BLaER1 (cell line): ENCODE measurements around the gene INSC.

ENCODE experiments used
- H3K27ac ChIP-seq: shearing (Covaris generic); formaldehyde crosslinking; 2 replicates; pipeline ENCODE4 v1.8.1; 2022
- H3K27me3 ChIP-seq: shearing (Covaris generic); formaldehyde crosslinking; 2 replicates; pipeline ENCODE4 v1.8.1; 2022
- H3K36me3 ChIP-seq: shearing (Covaris generic); formaldehyde crosslinking; 2 replicates; pipeline ENCODE4 v1.8.1; 2022
- H3K4me1 ChIP-seq: shearing (Covaris generic); formaldehyde crosslinking; 2 replicates; pipeline ENCODE4 v1.8.1; 2022
- H3K4me2 ChIP-seq: shearing (Covaris generic); formaldehyde crosslinking; 2 replicates; pipeline ENCODE4 v1.8.1; 2022
- H3K4me3 ChIP-seq: shearing (Covaris generic); formaldehyde crosslinking; 2 replicates; pipeline ENCODE4 v1.8.1; 2022
- H3K9ac ChIP-seq: shearing (Covaris generic); formaldehyde crosslinking; 2 replicates; pipeline ENCODE4 v1.8.1; 2022
- H3K9me3 ChIP-seq: shearing (Covaris generic); formaldehyde crosslinking; 2 replicates; pipeline ENCODE4 v1.8.1; 2022
- H4K20me1 ChIP-seq: shearing (Covaris generic); formaldehyde crosslinking; 2 replicates; pipeline ENCODE4 v1.8.1; 2022
- Cebpa-rat ChIP-seq: shearing (Covaris generic); IDR thresholded peaks from 2 replicates; pipeline ENCODE4 v1.8.1; 2022

The INSC gene

DNA sequence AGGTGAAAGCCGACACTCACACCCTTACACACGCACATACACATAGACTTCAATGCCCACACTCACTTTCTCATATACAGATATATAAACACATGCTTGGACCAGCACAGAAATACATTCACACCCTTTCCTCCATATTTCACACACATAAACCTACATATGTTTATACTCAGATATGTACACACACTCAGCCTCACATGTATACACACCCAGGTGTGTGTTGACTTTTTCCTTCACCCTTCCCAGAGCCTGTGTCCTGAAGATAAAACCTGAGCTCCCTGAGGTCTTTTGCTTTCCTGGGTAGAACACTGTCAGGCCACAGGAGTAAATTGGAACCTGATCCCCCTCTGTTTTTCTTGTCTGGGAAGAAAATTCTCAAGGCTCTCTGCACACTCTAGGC, 62.8 kb downstream of the INSC start:
- no peak overlapping the region for H3K9ac ChIP-seq
- H4K20me1 ChIP-seq, result no peaks in the 10 kb centered on the region
- no peak overlapping the region for H3K27ac ChIP-seq
- H3K4me1 ChIP-seq, result no peaks in the 10 kb centered on the region
- H3K4me3 ChIP-seq, result no peak overlapping the region
- no peak for TF ChIP-seq Cebpa-rat
- no peaks in the 10 kb centered on the region for H3K36me3 ChIP-seq
- H3K9me3 ChIP-seq, result no peaks in the 10 kb centered on the region
- no peaks in the 10 kb centered on the region for H3K27me3 ChIP-seq
- no peak overlapping the region for H3K4me2 ChIP-seq

- TF ChIP-seq Cebpa-rat, result no peak
- H3K4me1 ChIP-seq, result no peaks in the 10 kb centered on the region
- H3K9ac ChIP-seq, result no peak overlapping the region
- H3K36me3 ChIP-seq, result no peaks in the 10 kb centered on the region
- H3K4me2 ChIP-seq, result no peak overlapping the region
- no peaks in the 10 kb centered on the region for H4K20me1 ChIP-seq
- no peak overlapping the region for H3K27ac ChIP-seq
- no peak overlapping the region for H3K4me3 ChIP-seq
- no peaks in the 10 kb centered on the region for H3K27me3 ChIP-seq
- no peaks in the 10 kb centered on the region for H3K9me3 ChIP-seq
Measured at GRCh38 chr11:15178214-15178613, 63.5 kb downstream of the INSC start.

DNA sequence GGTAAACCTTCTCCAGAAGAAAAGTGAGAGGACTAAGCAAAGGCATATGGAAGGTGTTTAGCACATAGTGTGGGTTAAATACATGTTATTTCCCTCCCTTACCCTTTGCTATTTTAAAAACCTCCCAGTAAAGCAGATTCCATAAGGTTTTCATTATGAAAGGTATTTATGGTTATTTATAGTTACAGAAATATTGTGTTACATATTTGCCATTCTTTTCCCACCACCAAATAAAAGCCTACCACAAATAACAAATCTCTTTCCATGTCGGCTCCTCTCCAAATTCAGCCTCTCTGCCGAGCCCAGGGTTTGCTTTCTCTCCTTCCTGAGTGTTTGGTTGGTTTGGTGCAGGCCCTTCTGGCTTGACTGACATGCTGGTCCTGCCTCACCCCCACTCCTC, 64.4 kb downstream of the INSC start:
- H3K36me3 ChIP-seq, result no peaks in the 10 kb centered on the region
- no peak overlapping the region for H3K4me3 ChIP-seq
- no peak overlapping the region for H3K4me2 ChIP-seq
- H4K20me1 ChIP-seq, result no peaks in the 10 kb centered on the region
- no peaks in the 10 kb centered on the region for H3K4me1 ChIP-seq
- TF ChIP-seq Cebpa-rat, result no peak
- no peak overlapping the region for H3K27ac ChIP-seq
- H3K9me3 ChIP-seq, result no peaks in the 10 kb centered on the region
- H3K27me3 ChIP-seq, result no peaks in the 10 kb centered on the region
- no peak overlapping the region for H3K9ac ChIP-seq

DNA sequence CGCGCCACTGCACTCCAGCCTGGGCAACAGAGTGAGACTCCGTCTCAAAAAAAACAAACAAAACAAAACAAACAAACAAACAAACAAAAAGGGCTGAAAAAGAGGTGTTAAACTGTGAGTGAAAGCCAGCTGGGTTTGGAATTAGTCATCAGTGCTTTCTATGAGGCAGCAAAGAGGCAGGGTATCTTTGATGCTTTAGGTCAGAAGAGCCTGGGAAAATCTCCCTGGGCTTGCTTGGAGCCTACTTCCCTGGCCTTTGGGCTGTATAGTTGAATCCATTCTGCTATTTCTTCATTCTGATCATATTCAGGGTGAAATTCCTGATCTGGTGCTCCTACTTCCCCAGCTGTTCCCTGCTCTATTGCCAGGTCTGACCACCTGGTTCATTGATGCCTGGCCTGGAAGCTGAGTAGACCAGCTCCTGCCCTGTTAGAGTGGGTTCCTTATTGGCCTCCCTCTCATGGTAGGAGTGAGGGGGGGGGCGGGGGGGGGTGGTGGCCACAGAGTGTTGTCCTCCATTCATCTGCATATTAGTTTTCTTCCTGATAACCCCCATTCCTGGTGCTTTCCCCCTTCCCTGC, 65.6 kb downstream of the INSC start:
- Histone ChIP-seq H3K9ac (no peak overlapping the region), H3K36me3 (no peaks in the 10 kb centered on the region), H3K4me2 (no peak overlapping the region), H3K27me3 (no peaks in the 10 kb centered on the region), H4K20me1 (no peaks in the 10 kb centered on the region), H3K27ac (no peak overlapping the region), H3K4me1 (no peaks in the 10 kb centered on the region), H3K9me3 (no peaks in the 10 kb centered on the region), H3K4me3 (no peak overlapping the region)
- TF ChIP-seq Cebpa-rat, result no peak

DNA sequence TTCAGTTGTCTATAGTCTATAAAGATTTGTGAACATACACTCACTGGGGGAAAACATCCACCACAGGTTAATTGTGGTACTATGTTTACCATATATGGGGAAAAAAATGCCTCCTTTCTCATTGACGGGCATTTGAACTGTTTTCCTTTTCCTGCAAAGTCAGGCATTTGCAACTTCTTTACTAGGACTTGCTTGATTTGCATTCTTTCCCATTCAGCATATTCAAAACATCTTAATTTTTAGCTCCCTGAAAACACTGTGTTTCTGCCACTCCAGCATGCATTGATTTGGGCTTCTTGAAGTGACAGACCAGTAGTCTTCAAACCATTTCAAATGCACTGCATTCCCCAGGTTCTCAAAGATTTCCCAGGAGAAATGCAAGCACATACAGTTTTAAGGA, 67.6 kb downstream of the INSC start:
- TF ChIP-seq Cebpa-rat, result no peak
- no peak overlapping the region for H3K4me2 ChIP-seq
- H3K36me3 ChIP-seq, result no peaks in the 10 kb centered on the region
- no peaks in the 10 kb centered on the region for H3K4me1 ChIP-seq
- H3K9me3 ChIP-seq, result no peaks in the 10 kb centered on the region
- no peaks in the 10 kb centered on the region for H4K20me1 ChIP-seq
- no peak overlapping the region for H3K4me3 ChIP-seq
- H3K27me3 ChIP-seq, result no peaks in the 10 kb centered on the region
- H3K9ac ChIP-seq, result no peak overlapping the region
- H3K27ac ChIP-seq, result no peak overlapping the region

DNA sequence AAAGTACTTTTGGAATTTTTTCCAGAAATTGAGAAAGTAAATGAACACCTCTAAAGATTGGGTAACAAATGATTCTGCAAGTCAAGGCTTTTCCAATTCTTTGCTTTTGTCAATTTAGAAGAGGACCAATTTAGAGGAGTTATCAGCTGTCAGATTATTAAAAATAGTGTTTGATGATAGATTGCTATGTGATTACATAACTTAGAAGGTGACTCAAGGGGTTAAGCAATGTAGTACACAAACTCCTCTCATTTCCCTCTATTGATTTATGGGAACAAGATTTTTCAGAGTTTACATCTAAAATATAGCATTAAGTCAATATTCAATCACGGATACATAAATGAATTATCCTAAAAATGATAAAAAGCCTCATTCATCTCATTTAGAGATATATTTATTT, 70.3 kb downstream of the INSC start:
- H3K27ac ChIP-seq, result no peak overlapping the region
- no peaks in the 10 kb centered on the region for H3K36me3 ChIP-seq
- H3K4me3 ChIP-seq, result no peak overlapping the region
- H3K9ac ChIP-seq, result no peak overlapping the region
- H3K27me3 ChIP-seq, result no peaks in the 10 kb centered on the region
- no peaks in the 10 kb centered on the region for H4K20me1 ChIP-seq
- no peaks in the 10 kb centered on the region for H3K4me1 ChIP-seq
- H3K4me2 ChIP-seq, result no peak overlapping the region
- TF ChIP-seq Cebpa-rat, result no peak
- H3K9me3 ChIP-seq, result no peaks in the 10 kb centered on the region

GRCh38 chr11:15186146-15186545, 71.4 kb downstream of the INSC start:
- Histone ChIP-seq H3K27me3 (no peaks in the 10 kb centered on the region), H3K4me3 (no peak overlapping the region)

GRCh38 chr11:15189189-15189588, 74.5 kb downstream of the INSC start:
- Histone ChIP-seq H3K27me3 (no peaks in the 10 kb centered on the region), H3K4me1 (peaks cover 19% of the 10 kb centered on the region), H3K4me2 (no peak overlapping the region), H3K36me3 (no peaks in the 10 kb centered on the region), H3K9me3 (no peaks in the 10 kb centered on the region), H4K20me1 (no peaks in the 10 kb centered on the region), H3K9ac (no peak overlapping the region), H3K27ac (no peak overlapping the region), H3K4me3 (no peak overlapping the region)
- TF ChIP-seq Cebpa-rat, result no peak

More at GRCh38 chr11:15186146-15186545, 71.4 kb downstream of the INSC start:
- no peak for TF ChIP-seq Cebpa-rat
- H3K4me2 ChIP-seq, result no peak overlapping the region
- H3K9me3 ChIP-seq, result no peaks in the 10 kb centered on the region
- H4K20me1 ChIP-seq, result no peaks in the 10 kb centered on the region
- no peaks in the 10 kb centered on the region for H3K36me3 ChIP-seq
- peaks cover 9% of the 10 kb centered on the region for H3K4me1 ChIP-seq
- H3K9ac ChIP-seq, result no peak overlapping the region
- H3K27ac ChIP-seq, result no peak overlapping the region

DNA sequence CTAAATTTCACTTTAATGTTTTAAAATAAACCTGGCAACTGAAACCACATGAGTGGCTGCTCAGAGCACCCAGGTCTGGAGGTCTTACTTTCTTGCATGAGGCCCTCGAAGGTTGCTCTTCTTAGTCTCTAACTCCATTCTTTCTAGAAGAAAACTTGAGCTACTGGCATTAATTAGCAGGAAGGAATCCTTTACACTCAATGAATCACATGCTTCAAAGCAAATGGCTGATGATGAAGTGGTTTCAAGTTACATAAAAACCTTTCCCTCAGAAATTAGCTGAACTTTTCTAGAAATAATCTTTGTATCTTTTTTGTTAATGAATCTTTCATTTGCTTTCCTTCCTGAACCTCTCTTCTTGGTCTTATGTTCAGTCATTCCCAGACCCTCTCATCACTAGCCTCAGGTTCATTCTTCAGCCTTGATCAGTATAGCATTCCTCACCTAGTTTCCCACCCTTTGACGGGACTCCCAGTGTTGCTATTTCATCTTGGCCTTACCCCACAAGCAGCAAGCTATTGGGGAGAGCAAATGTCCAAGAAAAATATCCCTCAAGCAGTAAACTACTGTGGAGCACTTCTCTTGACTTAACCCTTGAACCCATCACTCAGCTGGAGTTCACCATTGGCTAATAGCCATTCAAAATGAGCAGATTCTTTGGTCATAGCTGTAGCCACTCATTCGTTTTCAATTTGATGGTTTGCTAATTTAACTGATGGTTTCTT, 75.1 kb downstream of the INSC start:
- H3K9ac ChIP-seq, result no peak overlapping the region
- H3K27me3 ChIP-seq, result no peaks in the 10 kb centered on the region
- no peak for TF ChIP-seq Cebpa-rat
- no peaks in the 10 kb centered on the region for H3K9me3 ChIP-seq
- H3K4me2 ChIP-seq, result no peak overlapping the region
- no peak overlapping the region for H3K27ac ChIP-seq
- no peaks in the 10 kb centered on the region for H3K36me3 ChIP-seq
- H3K4me1 ChIP-seq, result peaks cover 19% of the 10 kb centered on the region
- H4K20me1 ChIP-seq, result no peaks in the 10 kb centered on the region
- no peak overlapping the region for H3K4me3 ChIP-seq

DNA sequence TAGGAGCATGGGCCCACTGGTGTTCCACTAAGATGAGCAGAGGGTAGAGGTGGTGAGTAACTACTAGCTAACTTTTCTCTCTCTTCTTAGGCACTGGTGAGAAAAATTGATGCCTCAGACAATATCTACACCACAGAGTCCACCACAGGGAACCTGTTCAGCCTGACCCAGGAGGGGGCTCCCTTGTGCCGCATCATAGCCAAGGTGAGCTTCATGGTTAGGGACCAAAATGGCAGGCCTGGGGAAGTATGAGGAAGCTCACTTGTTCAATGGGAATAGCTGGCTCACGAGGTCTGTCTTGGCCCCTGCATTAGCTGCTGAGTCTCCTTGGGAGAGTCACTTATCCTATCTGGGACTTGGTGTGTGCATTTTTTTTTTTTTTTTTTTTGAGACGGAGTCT, 75.9 kb downstream of the INSC start:
- no peaks in the 10 kb centered on the region for H3K36me3 ChIP-seq
- H3K4me2 ChIP-seq, result peak overlapping the region; percentile 23; the same call in 1 of the 2 replicates
- H3K4me1 ChIP-seq, result peaks cover 19% of the 10 kb centered on the region
- no peak overlapping the region for H3K9ac ChIP-seq
- H4K20me1 ChIP-seq, result no peaks in the 10 kb centered on the region
- no peak for TF ChIP-seq Cebpa-rat
- H3K4me3 ChIP-seq, result no peak overlapping the region
- peak overlapping the region; percentile 35; the same call in 1 of the 2 replicates for H3K27ac ChIP-seq
- H3K27me3 ChIP-seq, result no peaks in the 10 kb centered on the region
- no peaks in the 10 kb centered on the region for H3K9me3 ChIP-seq
